Endothelial cell of umbilical vein (primary cell): ENCODE results near the gene SECTM1. TPM values are rescaled to one million over a fixed set of nuclear protein-coding genes. Genes with fewer than 3 reads are reported as not detected.
A peak's percentile ranks its signal among the peaks of the same experiment; 100 is the strongest.

Experiments used
- BruUV-seq: library from RNA; stranded (reverse); fragments of 400-500 nt; replicated peaks from 2 replicates; lab custom pipeline; 2021; lab: Mats Ljungman, UMichigan
- CTCF ChIA-PET: fragments of 300-600, 350-600 bp; sonication (Branson Sonifier 250); formaldehyde crosslinking; loops from one replicate; lab custom pipeline; 2021; ENCODE audit warnings: antibody characterized with exemption, inconsistent platforms; lab: Charles Lee
- POLR2A ChIA-PET: fragments of 300-600, 350-600 bp; sonication (Branson Sonifier 250); formaldehyde crosslinking; loops from one replicate; lab custom pipeline; 2021; ENCODE audit warnings: antibody characterized with exemption, inconsistent platforms; lab: Charles Lee
- DNase-seq: peaks from one replicate; pipeline ENCODE4 v3.0.0-alpha.2; 2011; ENCODE audit warnings: low read depth, low spot score
- FAIRE-seq: peaks from 2 replicates; lab custom pipeline; 2011; peaks lifted over from hg19 to GRCh38; lab: Jason Lieb, UNC
- H2AFZ ChIP-seq: 2 replicates; pipeline ENCODE4 v1.6.0; 2012; ENCODE audit warnings: low read depth, low read length, control low read depth, inconsistent platforms
- H3K27ac ChIP-seq: 2 replicates; pipeline ENCODE4 v1.5.1; 2011; ENCODE audit warnings: low read depth, mild to moderate bottlenecking, control low read depth, low read length, moderate library complexity; ENCODE audit not compliant: insufficient read depth
- H3K27me3 ChIP-seq, 2 experiments: 2 replicates each; pipeline versions ENCODE4 v1.6.0 to v1.6.1; 2011; ENCODE audit warnings: low read length in 2 of 2, mixed read lengths in 1 of 2; ENCODE audit not compliant: control insufficient read depth in 2 of 2, insufficient read depth in 2 of 2
- H3K36me3 ChIP-seq, 2 experiments: 2 replicates in 1 of 2; 3 replicates in 1 of 2; pipeline ENCODE4 v1.5.1; 2011; ENCODE audit warnings: low read length in 2 of 2, mild to moderate bottlenecking in 1 of 2, moderate library complexity in 1 of 2; ENCODE audit not compliant: control insufficient read depth in 2 of 2, insufficient read depth in 2 of 2; ENCODE audit errors: extremely low read depth in 1 of 2
- H3K4me1 ChIP-seq: 3 replicates; pipeline ENCODE4 v1.5.1; 2011; ENCODE audit warnings: mild to moderate bottlenecking, low read length; ENCODE audit not compliant: control insufficient read depth, insufficient read depth; ENCODE audit errors: extremely low read depth
- H3K4me2 ChIP-seq: 2 replicates; pipeline ENCODE4 v1.6.1; 2011; ENCODE audit warnings: low read length, control low read depth, mixed read lengths; ENCODE audit not compliant: insufficient read depth
- H3K4me3 ChIP-seq, 3 experiments: fragments of 200-600 bp in 1 of 3; sonication (generic), shearing (Covaris generic) in 1 of 3; replicated peaks in 1 of 3; 2 replicates each; pipeline ENCODE4 v1.5.1; 2011 to 2016; ENCODE audit warnings: control low read depth in 3 of 3, low read length in 3 of 3, mild to moderate bottlenecking in 2 of 3, inconsistent platforms in 1 of 3, low read depth in 1 of 3, moderate library complexity in 1 of 3; ENCODE audit not compliant: insufficient read depth in 1 of 3
- H3K79me2 ChIP-seq: 2 replicates; pipeline ENCODE4 v1.6.0; 2012; ENCODE audit warnings: low read length, inconsistent platforms; ENCODE audit not compliant: control insufficient read depth, insufficient read depth
- H3K9ac ChIP-seq: replicated peaks from 2 replicates; pipeline ENCODE3; 2011; ENCODE audit warnings: low read length, control low read depth; ENCODE audit not compliant: insufficient read depth; ENCODE audit errors: extremely low read depth
- H3K9me1 ChIP-seq: replicated peaks from 3 replicates; pipeline ENCODE4 v1.6.0; 2011; ENCODE audit warnings: mild to moderate bottlenecking, low read length; ENCODE audit not compliant: control insufficient read depth, insufficient read depth; ENCODE audit errors: extremely low read depth
- H3K9me3 ChIP-seq: replicated peaks from 2 replicates; pipeline ENCODE4 v1.5.1; 2012; ENCODE audit warnings: low read length, inconsistent platforms; ENCODE audit not compliant: control insufficient read depth, insufficient read depth
- H4K20me1 ChIP-seq: replicated peaks from 2 replicates; pipeline ENCODE3; 2011; ENCODE audit warnings: mild to moderate bottlenecking, low read length; ENCODE audit not compliant: control insufficient read depth, insufficient read depth; ENCODE audit errors: extremely low read depth
- POLR2A ChIP-seq: IDR thresholded peaks from 2 replicates; pipeline ENCODE4 v1.6.1; 2012; ENCODE audit warnings: low read depth, mild to moderate bottlenecking, control low read depth, low read length
- POLR2AphosphoS5 ChIP-seq: IDR thresholded peaks from 2 replicates; pipeline ENCODE4 v1.6.1; 2012; ENCODE audit warnings: low read depth, mild to moderate bottlenecking, control low read depth, low read length, moderate library complexity; ENCODE audit not compliant: insufficient read depth
- dilution Hi-C: fragments of 300-500 bp; cut with MboI; formaldehyde crosslinking; loops from one replicate; pipeline ENCODE4 v1.15.0; 2019; ENCODE audit warnings: low sequenced_read_pairs; ENCODE audit not compliant: extremely low pct_ligation_motif_present
- intact Hi-C: fragments of 100-400 bp; cut with micrococcal nuclease; formaldehyde crosslinking; loops from one replicate; pipeline ENCODE4 v1.10.0; 2022
- polyA plus RNA-seq, 4 experiments: library from polyadenylated mRNA; depleted of rRNA in 3 of 4; stranded (reverse) in 3 of 4; unstranded in 1 of 4; fragments of >200 nt; gene quantifications; 2 replicates each; pipeline versions ENCODE4 v1.2.1 to v1.2.3, GENCODE V29; 2011 to 2012; ENCODE audit warnings: missing spikeins in 1 of 4
- total RNA-seq: library from RNA; stranded (reverse); gene quantifications from 2 replicates; pipeline ENCODE4 v1.2.3, GENCODE V29; 2021
- TF ChIP-seq, protein P1 (sequence below): IDR thresholded peaks from 2 replicates; pipeline ENCODE4 v1.6.1; 2011; ENCODE audit not compliant: insufficient read depth, insufficient read length

The SECTM1 gene
- total and polyA plus RNA-seq, 2 donors (not counting 3 experiments of a cell fraction or from before 2014, with no cell fraction given), result 1.9 to 2.3 TPM

DNA sequence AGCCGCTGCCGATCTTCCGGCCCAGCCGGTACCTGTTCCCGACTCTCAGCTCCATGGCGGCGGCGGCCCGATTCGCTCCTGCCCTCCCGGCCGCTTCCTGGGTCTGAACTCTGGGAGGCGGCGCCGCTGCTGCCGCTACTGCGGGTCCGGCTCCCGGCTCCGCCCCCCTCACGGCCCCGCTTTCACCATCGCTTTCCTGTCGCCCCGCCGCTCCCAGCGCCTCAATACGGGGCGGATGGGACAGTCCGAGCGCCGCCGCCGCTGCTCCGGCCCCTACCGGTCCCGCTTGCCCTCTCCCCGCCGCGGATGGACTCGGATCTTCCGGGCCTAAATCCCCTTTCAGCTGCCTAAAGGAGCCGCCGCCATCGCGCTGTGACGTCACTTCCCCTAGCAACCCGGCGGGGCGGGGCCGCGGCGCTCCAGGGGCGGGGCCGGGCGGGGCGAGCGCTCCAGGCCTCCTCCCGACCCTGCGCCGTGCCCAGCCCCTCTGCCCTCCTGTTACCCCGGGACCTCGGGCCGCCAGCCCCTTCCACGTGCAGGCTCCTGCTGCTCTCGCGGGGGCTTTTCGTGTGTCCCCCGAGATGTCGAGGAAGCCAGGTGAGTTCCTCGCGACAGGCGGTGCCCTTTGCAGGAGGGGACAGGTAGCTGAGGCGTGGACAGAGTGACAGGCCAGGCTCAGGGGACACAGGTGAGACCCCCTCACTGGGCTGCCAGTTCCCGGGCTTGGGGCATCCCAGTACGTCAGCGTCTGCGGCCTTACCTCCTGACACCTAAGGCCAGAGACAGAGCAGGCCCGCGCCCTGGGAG lies 60.0 kb downstream of the SECTM1 start, which contains the start of gene CSNK1D:
TSS of gene CSNK1D (minus strand) at position 374 of the 807 bp plus-strand sequence. CDS start at position 55, 319 bp downstream.
- TF ChIP-seq POLR2A (peak; percentile 77), POLR2AphosphoS5 (peak; percentile 74)
- TF ChIP-seq, protein P1, sequence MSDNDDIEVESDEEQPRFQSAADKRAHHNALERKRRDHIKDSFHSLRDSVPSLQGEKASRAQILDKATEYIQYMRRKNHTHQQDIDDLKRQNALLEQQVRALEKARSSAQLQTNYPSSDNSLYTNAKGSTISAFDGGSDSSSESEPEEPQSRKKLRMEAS, result no peak
- peaks cover 14% of the 10 kb centered on the region for H3K4me1 ChIP-seq
- no peaks in the 10 kb centered on the region for H4K20me1 ChIP-seq
- peak within 1 kb of the TSS; percentile 85 for H2AFZ ChIP-seq
- no TSS peak for BruUV-seq
- POLR2A ChIA-PET, result interaction anchor here (1.6 kb wide), 1 partner anchor 24 kb away, joined by 3 read pairs; no protein-coding TSS in a partner anchor
- dilution Hi-C loops (no loop called here), intact Hi-C loops (loop anchor here (2.0 kb wide), 1 partner anchor 19 kb away; no protein-coding TSS in a partner anchor)
- DNase-seq, result peak; percentile 92
- peak within 1 kb of the TSS; percentile 92 for H3K27ac ChIP-seq
- no peaks in the 10 kb centered on the region for H3K27me3 ChIP-seq
- no peaks in the 10 kb centered on the region for H3K9me1 ChIP-seq
- CTCF ChIA-PET, result interaction anchor here (0.8 to 1.8 kb wide), 6 partner anchors 10 to 243 kb away, joined by 3 to 6 read pairs (median 4); no protein-coding TSS in a partner anchor
- H3K9me3 ChIP-seq, result no peaks in the 10 kb centered on the region
- peak within 1 kb of the TSS; percentile 57 for H3K4me2 ChIP-seq
- H3K79me2 ChIP-seq, result peaks cover 47% of the 10 kb centered on the region
- peaks cover 5 to 22% of the 10 kb centered on the region in 2 experiments for H3K36me3 ChIP-seq
- peak; percentile 85 for FAIRE-seq
- H3K4me3 ChIP-seq, result peak within 1 kb of the TSS; percentile 63 to 91 (median 65)
- H3K9ac ChIP-seq, result peak within 1 kb of the TSS; percentile 82
